Astrocyte (in vitro differentiated cells and primary cell): ENCODE results near the gene PI4K2B. TPM values are rescaled to one million over a fixed set of nuclear protein-coding genes. Genes with fewer than 3 reads are reported as not detected.
"Not testable (repeated sequence)": the region's sequence is repeated elsewhere in the genome, so short reads cannot be mapped to it uniquely, and the experiment has no call there.

Experiments used
- DNase-seq: peaks from one replicate; pipeline ENCODE4 v3.0.0-alpha.2; 2010; ENCODE audit warnings: low read depth
- FAIRE-seq: peaks from 2 replicates; lab custom pipeline; 2011; peaks lifted over from hg19 to GRCh38; lab: Jason Lieb, UNC
- H2AFZ ChIP-seq: 2 replicates; pipeline ENCODE4 v1.6.0; 2012; ENCODE audit warnings: low read depth, low read length, inconsistent platforms
- H3K27ac ChIP-seq: 2 replicates; pipeline ENCODE4 v1.5.1; 2011; ENCODE audit warnings: low read depth, low read length, inconsistent platforms
- H3K27me3 ChIP-seq: 2 replicates; pipeline ENCODE4 v1.6.0; 2011; ENCODE audit warnings: low read length, inconsistent platforms; ENCODE audit not compliant: insufficient read depth
- H3K36me3 ChIP-seq: 2 replicates; pipeline ENCODE4 v1.5.1; 2011; ENCODE audit warnings: low read length, inconsistent platforms; ENCODE audit not compliant: insufficient read depth
- H3K4me1 ChIP-seq: 2 replicates; pipeline ENCODE4 v1.5.1; 2011; ENCODE audit warnings: low read length, inconsistent platforms; ENCODE audit not compliant: insufficient read depth
- H3K4me2 ChIP-seq: 2 replicates; pipeline ENCODE4 v1.6.0; 2012; ENCODE audit warnings: low read length, inconsistent platforms
- H3K4me3 ChIP-seq: 2 replicates; pipeline ENCODE4 v1.5.1; 2011; ENCODE audit warnings: low read depth, mild to moderate bottlenecking, low read length, inconsistent platforms; ENCODE audit not compliant: insufficient read depth
- H3K79me2 ChIP-seq: 2 replicates; pipeline ENCODE4 v1.6.0; 2012; ENCODE audit warnings: mild to moderate bottlenecking, low read length, inconsistent platforms; ENCODE audit not compliant: insufficient read depth
- H3K9ac ChIP-seq: 2 replicates; pipeline ENCODE4 v1.6.0; 2012; ENCODE audit warnings: mild to moderate bottlenecking, low read length, inconsistent platforms
- H3K9me3 ChIP-seq: 2 replicates; pipeline ENCODE4 v1.5.1; 2012; ENCODE audit warnings: low read depth, mild to moderate bottlenecking, low read length, inconsistent platforms; ENCODE audit not compliant: insufficient read depth
- H4K20me1 ChIP-seq: 2 replicates; pipeline ENCODE4 v1.6.0; 2012; ENCODE audit warnings: low read length, inconsistent platforms; ENCODE audit not compliant: insufficient read depth
- H3K27ac Mint-ChIP-seq: one replicate; pipeline ENCODE4 v1.8.0; 2021; ENCODE audit warnings: mild to moderate bottlenecking, mixed read lengths; ENCODE audit not compliant: unreplicated experiment
- H3K27me3 Mint-ChIP-seq: one replicate; pipeline ENCODE4 v1.8.0; 2021; ENCODE audit warnings: low read depth, mixed read lengths; ENCODE audit not compliant: unreplicated experiment
- H3K36me3 Mint-ChIP-seq: one replicate; pipeline ENCODE4 v1.8.0; 2021; ENCODE audit warnings: low read depth, mixed read lengths; ENCODE audit not compliant: unreplicated experiment
- H3K4me1 Mint-ChIP-seq: one replicate; pipeline ENCODE4 v1.8.0; 2021; ENCODE audit warnings: low read depth, mixed read lengths; ENCODE audit not compliant: unreplicated experiment
- H3K4me3 Mint-ChIP-seq: one replicate; pipeline ENCODE4 v1.8.0; 2021; ENCODE audit warnings: mild to moderate bottlenecking, moderate library complexity, mixed read lengths; ENCODE audit not compliant: unreplicated experiment
- H3K9me3 Mint-ChIP-seq: one replicate; pipeline ENCODE4 v1.8.0; 2021; ENCODE audit warnings: mild to moderate bottlenecking, mixed read lengths; ENCODE audit not compliant: unreplicated experiment
- CTCF ChIP-seq: IDR thresholded peaks from 2 replicates; pipeline ENCODE4 v1.5.1; 2011; ENCODE audit warnings: low read depth, mild to moderate bottlenecking, inconsistent platforms, low read length, moderate library complexity; ENCODE audit not compliant: insufficient read depth
- EZH2 ChIP-seq: IDR thresholded peaks from 2 replicates; pipeline ENCODE4 v1.6.1; 2012; ENCODE audit warnings: mild to moderate bottlenecking, low read length, inconsistent platforms; ENCODE audit not compliant: insufficient read depth
- total RNA-seq: library from RNA; stranded (reverse); gene quantifications from 2 replicates; pipeline ENCODE4 v1.2.1, GENCODE V29; 2021

Gene PI4K2B
- total RNA-seq, 1 donor from 2014 or later = 15.7 TPM

DNA sequence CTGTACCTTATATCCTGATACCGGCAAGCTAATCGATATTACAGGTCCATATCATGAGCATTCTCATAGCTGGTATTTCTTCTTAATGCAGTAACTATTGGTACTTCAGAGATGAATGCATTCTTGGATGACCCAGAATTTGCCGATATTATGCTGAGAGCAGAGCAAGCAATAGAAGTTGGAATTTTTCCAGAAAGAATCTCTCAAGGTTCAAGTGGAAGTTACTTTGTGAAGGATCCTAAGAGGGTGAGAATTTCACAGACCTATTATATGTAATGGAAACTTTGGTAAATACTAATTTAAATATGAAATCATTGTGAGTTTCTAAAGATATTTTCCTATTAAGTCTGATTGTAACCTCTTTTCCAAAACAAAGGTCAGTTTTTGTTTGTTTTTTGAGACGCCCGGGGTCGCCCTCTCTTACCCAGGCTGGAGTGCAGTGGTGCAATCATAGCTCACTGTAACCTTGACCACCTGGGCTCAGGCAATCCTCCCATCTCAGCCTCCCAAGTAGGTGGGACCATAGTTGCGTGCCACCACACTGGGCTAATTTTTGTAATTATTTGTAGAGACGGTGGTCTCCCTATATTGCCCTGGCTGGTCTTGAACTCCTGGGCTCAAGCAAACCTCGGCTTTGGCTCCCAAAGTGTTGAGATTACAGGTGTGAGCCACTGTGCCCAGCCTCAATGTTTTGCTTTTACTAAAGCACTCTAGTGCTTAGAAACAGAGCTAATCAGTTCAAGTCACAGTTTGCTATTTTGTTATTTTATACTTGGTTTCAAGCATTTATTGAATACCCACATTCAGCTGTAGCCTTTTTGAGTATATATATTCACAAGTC is 18.6 kb downstream of the PI4K2B start:
- no peak for FAIRE-seq
- H3K4me2 ChIP-seq = no peak overlapping the region
- TF ChIP-seq EZH2 (no peak), CTCF (no peak)
- no peak overlapping the region for H3K9ac ChIP-seq
- peaks cover 20% of the 10 kb centered on the region for H4K20me1 ChIP-seq
- H3K4me3 ChIP-seq = no peak overlapping the region
- H3K36me3 ChIP-seq = no peaks in the 10 kb centered on the region
- peaks cover 32% of the 10 kb centered on the region for H3K79me2 ChIP-seq
- no peaks in the 10 kb centered on the region for H3K9me3 ChIP-seq
- no peak overlapping the region for H3K27ac ChIP-seq
- H3K4me1 ChIP-seq = no peaks in the 10 kb centered on the region
- no peaks in the 10 kb centered on the region for H3K27me3 ChIP-seq
- Mint-ChIP-seq H3K27me3 (no peaks in the 10 kb centered on the region), H3K36me3 (peaks cover 8% of the 10 kb centered on the region), H3K27ac (no peak overlapping the region), H3K4me1 (peaks cover 5% of the 10 kb centered on the region), H3K4me3 (no peak overlapping the region), H3K9me3 (no peaks in the 10 kb centered on the region)
- DNase-seq = no peak
- H2AFZ ChIP-seq = no peak overlapping the region

- Mint-ChIP-seq H3K36me3 (peaks cover 8% of the 10 kb centered on the region), H3K27ac (peak overlapping the region; percentile 18), H3K27me3 (no peaks in the 10 kb centered on the region), H3K4me3 (no peak overlapping the region), H3K4me1 (peaks cover 5% of the 10 kb centered on the region), H3K9me3 (no peaks in the 10 kb centered on the region)
- TF ChIP-seq CTCF (no peak), EZH2 (no peak)
- no peaks in the 10 kb centered on the region for H3K4me1 ChIP-seq
- no peaks in the 10 kb centered on the region for H3K27me3 ChIP-seq
- no peaks in the 10 kb centered on the region for H3K9me3 ChIP-seq
- H3K4me3 ChIP-seq = no peak overlapping the region
- no peaks in the 10 kb centered on the region for H3K36me3 ChIP-seq
- no peak overlapping the region for H3K4me2 ChIP-seq
- H3K79me2 ChIP-seq = peaks cover 26% of the 10 kb centered on the region
- H4K20me1 ChIP-seq = peaks cover 19% of the 10 kb centered on the region
- no peak overlapping the region for H3K9ac ChIP-seq
- no peak overlapping the region for H2AFZ ChIP-seq
- DNase-seq (peak; percentile 9), FAIRE-seq (no peak)
- no peak overlapping the region for H3K27ac ChIP-seq
Measured at GRCh38 chr4:25253071-25253445, 19.2 kb downstream of the PI4K2B start.

DNA sequence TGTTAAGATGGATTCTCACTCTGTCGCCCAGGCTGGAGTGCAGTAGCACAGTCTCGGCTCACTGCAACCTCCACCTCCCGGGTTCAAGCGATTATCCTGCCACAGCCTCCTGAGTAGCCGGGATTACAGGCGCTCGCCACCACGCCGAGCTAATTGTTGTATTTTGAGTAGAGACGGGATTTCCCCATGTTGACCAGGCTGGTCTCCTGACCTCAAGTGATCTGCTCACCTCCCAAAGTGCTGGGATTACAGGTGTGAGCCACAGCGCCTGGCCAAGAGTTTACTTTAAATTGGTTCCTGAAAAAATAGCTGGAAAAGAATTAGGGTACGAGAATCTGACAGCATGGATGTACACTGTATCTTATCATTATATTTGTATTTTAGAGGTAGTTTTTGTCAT is 20.0 kb downstream of the PI4K2B start:
- H2AFZ ChIP-seq, H3K4me3 Mint-ChIP-seq, H3K27me3 ChIP-seq, H3K9me3 Mint-ChIP-seq, DNase-seq, H3K36me3 ChIP-seq, H3K9me3 ChIP-seq, H3K27ac ChIP-seq, H3K4me1 Mint-ChIP-seq, H3K4me1 ChIP-seq, H3K27ac Mint-ChIP-seq, H3K36me3 Mint-ChIP-seq, H3K4me3 ChIP-seq, H3K9ac ChIP-seq, H3K4me2 ChIP-seq, FAIRE-seq, H3K27me3 Mint-ChIP-seq: not testable (repeated sequence)
- peaks cover 19% of the 10 kb centered on the region for H4K20me1 ChIP-seq
- H3K79me2 ChIP-seq = peaks cover 22% of the 10 kb centered on the region
